HG02642 (cell line): ENCODE results near the gene BAK1.
A peak's percentile ranks its signal among the peaks of the same experiment; 100 is the strongest.

Experiments
- ATAC-seq: cut with Tn5 transposase; IDR thresholded peaks from one replicate; pipeline ENCODE4 v1.9.1; 2021; ENCODE audit warnings: mild to moderate bottlenecking; ENCODE audit not compliant: unreplicated experiment, poor library complexity

Gene BAK1

GRCh38 chr6:33579828-33580714 is at the start of gene BAK1:
Gene BAK1, minus strand, starts transcription at chr6:33580276. Its CDS starts 2,672 bp downstream, at chr6:33577604.
- ATAC-seq, result peak; percentile 92

GRCh38 chr6:33628401-33628964 is 48.4 kb upstream of the BAK1 start:
- no peak for ATAC-seq

GRCh38 chr6:33627876-33628275 is 47.8 kb upstream of the BAK1 start:
- no peak for ATAC-seq

- no peak for ATAC-seq
Measured at GRCh38 chr6:33624856-33625255, 44.8 kb upstream of the BAK1 start.

GRCh38 chr6:33623895-33624381 is 43.9 kb upstream of the BAK1 start:
- no peak for ATAC-seq

- ATAC-seq, result no peak
Measured at GRCh38 chr6:33622456-33623431, 42.7 kb upstream of the BAK1 start.

GRCh38 chr6:33621711-33622388 is 41.8 kb upstream of the BAK1 start:
- peak; percentile 30 for ATAC-seq

- ATAC-seq, result peak; percentile 71
Measured at GRCh38 chr6:33620856-33621710, 41.0 kb upstream of the BAK1 start, which contains the start of gene ITPR3. Gene ITPR3, plus strand, starts transcription at chr6:33621322. Its CDS starts 281 bp downstream, at chr6:33621603.

GRCh38 chr6:33620158-33620855 is 40.2 kb upstream of the BAK1 start:
- no peak for ATAC-seq

- ATAC-seq, result no peak
Measured at GRCh38 chr6:33619166-33619840, 39.2 kb upstream of the BAK1 start.

- no peak for ATAC-seq
Measured at GRCh38 chr6:33616913-33617312, 36.8 kb upstream of the BAK1 start.

GRCh38 chr6:33616113-33616512 is 36.0 kb upstream of the BAK1 start:
- ATAC-seq, result no peak

GRCh38 chr6:33613795-33614168 is 33.7 kb upstream of the BAK1 start:
- no peak for ATAC-seq

GRCh38 chr6:33613146-33613794 is 33.2 kb upstream of the BAK1 start:
- no peak for ATAC-seq

- ATAC-seq, result no peak
Measured at GRCh38 chr6:33610779-33611732, 31.0 kb upstream of the BAK1 start.

- no peak for ATAC-seq
Measured at GRCh38 chr6:33610067-33610466, 30.0 kb upstream of the BAK1 start.
